ENCODE measurements around the gene CDR2. TPM values are rescaled to one million over a fixed set of nuclear protein-coding genes. Genes with fewer than 3 reads are reported as not detected.

Gene CDR2
- total and polyA plus RNA-seq, 9 of the 15 experiments (the other 6 are each of a cell fraction or from before 2014, with no cell fraction given), result 4.6 to 30.3 (median 19.9) TPM

GRCh38 chr16:22314661-22315626 lies 59.5 kb downstream of the CDR2 start:
- no peaks in the 10 kb centered on the region for H3K9me3 ChIP-seq (replicated peaks; ENCODE audit: control insufficient read depth, insufficient read depth, low read depth, low read length)
- H2AFZ ChIP-seq (ENCODE audit: low read depth, low read length), result no peak overlapping the region
- BruUV-seq (replicated peaks), result no TSS peak
- ChIA-PET POLR2A (interaction anchor here (0.9 to 2.8 kb wide), 2 partner anchors 16 to 28 kb away, joined by 3 to 10 read pairs; no protein-coding TSS in a partner anchor), CTCF (ENCODE audit: low intra/inter-chr PET ratio) (no interaction called here)
- peak overlapping the region in 1 of 2 experiments; percentile 14; a peak in 2 of 4 replicates for H3K9ac ChIP-seq (ENCODE audit: insufficient read depth in 1 of 2, low read depth in 2 of 2, low read length in 2 of 2)
- intact Hi-C loops (cut with micrococcal nuclease) (no loop called here), in situ Hi-C loops (cut with MboI) (loop anchor here (10.0 kb wide), 1 partner anchor 1160 kb away; the partner anchor contains the start of genes DNAH3 and LDAF1)
- no peak for DNase-seq (ENCODE audit: extremely low read depth in 1 of 4, low spot score in 3 of 4)
- H3K27me3 ChIP-seq (ENCODE audit: control insufficient read depth in 2 of 2, insufficient read depth in 2 of 2, low read length in 2 of 2), result no peaks in the 10 kb centered on the region
- no peak overlapping the region for H3K27ac ChIP-seq (ENCODE audit: extremely low read depth, low read depth, low read length)
- peaks cover 92% of the 10 kb centered on the region for H3K36me3 ChIP-seq (ENCODE audit: control insufficient read depth, insufficient read depth, low read length)
- no peak for FAIRE-seq
- H3K4me2 ChIP-seq (ENCODE audit: insufficient read depth, low read length), result no peak overlapping the region
- no peak for ATAC-seq
- H3K4me3 ChIP-seq, result no peak overlapping the region
- 92% methylated on average over 33 of the region's 37 CpGs for WGBS (ENCODE audit: insufficient coverage, low coverage, missing lambda C conversion rate)
- peaks cover 3 to 14% of the 10 kb centered on the region in 2 experiments; a peak in 3 of 5 replicates for H3K4me1 ChIP-seq (replicated peaks in 1 of 2; ENCODE audit: control insufficient read depth in 2 of 2, insufficient read depth in 2 of 2, low read length in 2 of 2)
- H4K20me1 ChIP-seq (replicated peaks; ENCODE audit: control insufficient read depth, insufficient read depth, low read length), result peaks cover 8% of the 10 kb centered on the region; the same call in 1 of the 2 replicates
- H3K9me1 ChIP-seq (ENCODE audit: control insufficient read depth, insufficient read depth, low read length), result no peaks in the 10 kb centered on the region
- no peaks in the 10 kb centered on the region for H3K79me2 ChIP-seq (ENCODE audit: control insufficient read depth, insufficient read depth, low read length)
- no peak for TF ChIP-seq ZFP30 (CRISPR knock-in tag; IDR thresholded peaks at IDR 0.05; ENCODE audit: borderline replicate concordance)
- peak; percentile 43; the same call in 1 of the 2 replicates for TF ChIP-seq RBFOX2 (IDR thresholded peaks at IDR 0.05; ENCODE audit: low read depth, low read length)
- TF ChIP-seq POLR2G (IDR thresholded peaks at IDR 0.05; ENCODE audit: low read depth, low read length), result peak; percentile 36; the same call in 1 of the 2 replicates
- no peak for TF ChIP-seq ZNF277 (CRISPR knock-in tag; IDR thresholded peaks at IDR 0.05; ENCODE audit: borderline replicate concordance)
- TF ChIP-seq FOXJ3 (CRISPR knock-in tag; IDR thresholded peaks at IDR 0.05), result no peak
- no peak for TF ChIP-seq TAF15 (IDR thresholded peaks at IDR 0.05; ENCODE audit: low read depth, low read length)
- no peak for TF ChIP-seq NFE2 (IDR thresholded peaks at IDR 0.05; ENCODE audit: low read depth)
